H1 (cell line): ENCODE data around the gene SLC23A2. TPM values are rescaled to one million over a fixed set of nuclear protein-coding genes. Genes with fewer than 3 reads are reported as not detected.

Source experiments
- BACH1 ChIP-seq: IDR thresholded peaks from 2 replicates; pipeline ENCODE4 v1.6.1; 2012; ENCODE audit warnings: low read length, improper control_type of control experiment
- CEBPB ChIP-seq: IDR thresholded peaks from 2 replicates; pipeline ENCODE4 v1.6.1; 2012; ENCODE audit warnings: low read depth, low read length
- polyA plus RNA-seq, 7 experiments: library from polyadenylated mRNA; depleted of rRNA in 3 of 7; stranded (reverse) in 5 of 7; unstranded in 2 of 7; fragments of >200 nt in 5 of 7; fragments of 200-250 nt in 2 of 7; gene quantifications; 1 replicate in 5 of 7; 2 replicates in 1 of 7; 4 replicates in 1 of 7; pipeline versions ENCODE4 v1.2.1 to v1.2.3, GENCODE V29; 2011 to 2013; ENCODE audit warnings: missing spikeins in 2 of 7, mixed read lengths in 2 of 7
- total RNA-seq: library from RNA; stranded (reverse); fragmentation: NEBNext Ultra II Directional; extraction: Animal tissue kit (Norgen Biotek cat#: 25700); gene quantifications from 2 replicates; pipeline ENCODE4 v1.2.1, GENCODE V29; 2021

The SLC23A2 gene
- total and polyA plus RNA-seq, 2 of the 8 experiments (the other 6 are each of a cell fraction or from before 2014, with no cell fraction given), result 17.0 to 18.6 TPM

- TF ChIP-seq CEBPB (no peak), BACH1 (no peak)
Measured at GRCh38 chr20:4844325-4844724, 157.0 kb downstream of the SLC23A2 start (continued).
